Stimulated activated CD4-positive, alpha-beta T cell treated with anti-CD3 and anti-CD28 coated beads, Interleukin-1b, Interleukin-23, amount 100 ng/mL, for 48 hours (primary cell): ENCODE results near the gene ZDHHC11B.
"Not testable (repeated sequence)": the region's sequence is repeated elsewhere in the genome, so short reads cannot be mapped to it uniquely, and the experiment has no call there.

Experiments
- DNase-seq: peaks from one replicate; pipeline ENCODE4 v3.0.0-alpha.2; 2020

The ZDHHC11B gene, protein sequence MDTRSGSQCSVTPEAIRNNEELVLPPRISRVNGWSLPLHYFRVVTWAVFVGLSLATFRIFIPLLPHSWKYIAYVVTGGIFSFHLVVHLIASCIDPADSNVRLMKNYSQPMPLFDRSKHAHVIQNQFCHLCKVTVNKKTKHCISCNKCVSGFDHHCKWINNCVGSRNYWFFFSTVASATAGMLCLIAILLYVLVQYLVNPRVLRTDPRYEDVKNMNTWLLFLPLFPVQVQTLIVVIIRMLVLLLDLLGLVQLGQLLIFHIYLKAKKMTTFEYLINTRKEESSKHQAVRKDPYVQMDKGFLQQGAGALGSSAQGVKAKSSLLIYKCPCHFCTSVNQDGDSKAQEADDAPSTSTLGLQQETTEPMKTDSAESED

DNA sequence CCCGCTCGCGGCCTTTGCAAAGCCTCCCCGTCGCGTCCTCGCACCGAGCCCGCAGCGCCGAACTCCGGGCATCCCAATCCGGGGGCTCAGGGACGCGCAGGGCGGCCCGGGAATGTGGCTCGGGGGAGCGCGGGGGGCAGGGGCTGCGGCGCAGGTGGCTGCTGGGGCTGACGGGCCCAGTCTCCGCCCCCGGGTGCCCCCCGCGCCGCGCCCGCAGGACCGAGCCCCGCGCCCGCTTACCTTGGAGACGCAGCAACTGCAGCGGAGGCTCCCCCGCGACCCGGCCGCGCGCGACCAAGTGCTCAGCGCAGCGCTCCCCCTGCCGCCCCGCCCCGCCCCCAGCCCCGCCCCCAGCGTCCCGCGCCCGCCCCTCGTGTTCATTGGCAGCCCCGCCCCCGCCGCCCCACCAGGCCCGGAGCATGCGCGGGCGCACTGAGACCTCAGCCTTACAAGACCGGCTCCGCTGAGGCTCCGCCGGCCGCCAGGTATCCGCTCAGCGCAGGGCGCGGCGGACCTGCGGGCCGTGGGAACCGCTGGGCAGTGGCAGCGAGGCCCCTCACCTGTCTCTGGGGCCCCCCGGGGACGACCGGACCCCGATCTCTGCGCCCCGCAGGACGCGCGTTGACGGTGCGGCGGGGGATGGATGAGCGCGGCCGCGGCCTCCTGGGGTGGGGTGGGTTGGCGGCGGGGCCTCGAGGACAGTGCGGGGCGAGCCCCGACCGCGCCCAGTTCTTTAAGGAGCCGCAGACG is at the start of gene ZDHHC11B:
Gene ZDHHC11B, minus strand, starts transcription at position 302 of the 750 bp plus-strand sequence. CDS start 17,810 bp downstream, outside the sequence.
- DNase-seq = peak; percentile 91

DNA sequence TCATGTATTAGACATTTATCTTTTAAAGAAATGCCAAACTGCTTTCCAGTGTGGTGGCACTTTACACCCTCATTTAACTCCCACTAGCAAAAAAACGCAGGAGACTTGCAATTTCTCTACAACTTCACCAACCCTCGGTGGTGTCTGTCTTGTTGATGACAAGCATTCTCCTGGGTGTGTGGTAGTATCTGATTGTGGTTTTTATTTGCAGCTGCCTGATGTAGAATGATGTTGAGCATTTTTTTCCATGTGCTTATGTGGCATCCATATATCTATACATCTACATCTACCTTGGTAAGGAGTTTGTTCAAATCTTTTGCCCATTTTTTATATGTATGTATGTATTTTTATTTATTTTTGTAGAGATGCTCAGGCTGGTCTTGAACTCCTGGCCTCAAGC is 49.5 kb upstream of the ZDHHC11B start:
- not testable (repeated sequence) for DNase-seq

DNA sequence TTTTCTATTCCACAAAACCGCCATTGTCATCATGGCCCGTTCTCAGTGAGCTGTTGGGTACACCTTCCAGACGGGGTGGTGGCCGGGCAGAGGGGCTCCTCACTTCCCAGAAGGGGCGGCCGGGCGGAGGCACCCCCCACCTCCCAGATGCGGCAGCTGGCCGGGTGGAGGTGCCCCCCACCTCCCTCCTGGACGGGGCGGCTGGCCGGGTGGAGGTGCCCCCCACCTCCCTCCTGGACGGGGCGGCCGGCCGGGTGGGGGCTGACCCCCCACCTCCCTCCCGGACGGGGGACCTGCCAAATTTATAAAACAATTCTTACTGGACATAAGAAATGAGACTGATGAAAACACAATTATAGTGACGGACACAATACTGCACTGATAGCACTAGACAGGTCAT is 43.7 kb upstream of the ZDHHC11B start:
- DNase-seq = not testable (repeated sequence)

DNA sequence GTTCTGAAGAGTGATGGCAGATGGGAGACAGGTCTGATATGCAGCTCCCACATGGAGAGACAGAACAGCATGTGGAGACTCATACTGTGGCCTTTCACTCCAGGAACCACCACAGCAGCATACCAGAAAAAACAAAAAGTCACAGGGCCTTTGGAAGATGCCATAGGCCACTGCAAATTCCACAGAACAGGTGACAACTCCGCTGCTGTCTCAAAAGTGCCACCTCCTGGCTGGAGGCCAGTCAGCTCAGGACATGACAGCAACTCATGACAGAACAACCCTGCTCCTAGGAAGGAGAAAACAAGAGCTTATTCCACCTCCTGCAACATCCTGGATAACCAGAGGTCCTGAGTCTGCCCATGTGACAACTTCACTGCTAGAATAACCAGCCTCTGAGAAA is 41.0 kb upstream of the ZDHHC11B start:
- not testable (repeated sequence) for DNase-seq

DNA sequence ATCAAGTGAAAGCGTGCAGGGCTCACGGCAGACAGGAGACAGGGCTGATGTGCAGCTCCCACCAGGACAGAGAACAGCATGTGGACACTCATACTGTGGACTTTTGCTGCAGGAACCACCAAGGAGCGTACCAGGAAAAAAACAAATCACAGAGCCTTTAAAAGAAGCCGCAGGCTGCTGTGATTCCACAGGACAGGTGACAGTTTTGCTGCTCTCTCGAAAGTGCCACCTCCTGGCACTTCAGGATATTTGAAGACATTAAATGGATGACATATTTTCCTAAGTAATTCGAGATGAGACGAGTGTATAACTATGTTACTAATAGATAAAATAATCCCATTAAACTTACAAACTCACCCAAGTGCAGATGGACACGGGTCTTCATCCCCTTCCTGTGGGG is 37.0 kb upstream of the ZDHHC11B start:
- DNase-seq = no peak

DNA sequence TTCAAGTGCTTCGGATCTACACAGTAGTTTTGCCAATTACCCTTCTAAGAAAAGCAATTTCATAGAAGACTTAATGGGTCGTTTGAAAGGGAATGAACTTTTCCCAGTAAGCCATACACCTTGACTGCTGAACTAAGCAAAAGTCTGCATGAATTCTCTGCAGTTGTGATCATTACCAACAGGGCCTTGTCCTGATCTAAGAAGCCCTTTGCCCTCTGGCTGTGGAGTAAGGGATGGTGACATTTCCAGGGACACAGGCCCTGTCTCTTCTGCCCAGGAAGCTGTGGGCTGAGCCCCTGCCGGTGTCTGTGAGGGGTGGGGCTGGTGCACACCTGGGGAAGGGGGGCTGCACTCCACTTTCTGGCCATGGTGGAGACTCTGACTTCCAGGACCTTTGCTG is 35.7 kb upstream of the ZDHHC11B start:
- no peak for DNase-seq

DNA sequence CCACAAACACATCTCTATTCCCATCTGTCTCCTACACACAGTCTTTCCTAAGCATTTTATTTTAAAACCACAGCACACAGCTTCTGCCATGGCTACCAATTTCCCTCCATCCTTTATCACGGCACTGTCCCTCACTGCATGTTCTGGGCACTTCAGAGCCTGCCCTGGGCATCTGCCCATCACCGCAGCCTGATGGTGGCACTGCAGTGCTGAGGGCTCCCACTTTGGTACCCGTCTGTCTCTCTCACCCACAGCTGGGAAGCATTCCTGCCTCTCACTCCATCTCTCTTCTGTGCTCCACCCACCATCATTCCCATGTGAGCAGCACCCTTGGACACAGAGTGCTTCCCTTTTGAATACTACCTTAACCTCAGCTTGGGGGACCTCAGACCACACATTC is 34.5 kb upstream of the ZDHHC11B start:
- DNase-seq = no peak

DNA sequence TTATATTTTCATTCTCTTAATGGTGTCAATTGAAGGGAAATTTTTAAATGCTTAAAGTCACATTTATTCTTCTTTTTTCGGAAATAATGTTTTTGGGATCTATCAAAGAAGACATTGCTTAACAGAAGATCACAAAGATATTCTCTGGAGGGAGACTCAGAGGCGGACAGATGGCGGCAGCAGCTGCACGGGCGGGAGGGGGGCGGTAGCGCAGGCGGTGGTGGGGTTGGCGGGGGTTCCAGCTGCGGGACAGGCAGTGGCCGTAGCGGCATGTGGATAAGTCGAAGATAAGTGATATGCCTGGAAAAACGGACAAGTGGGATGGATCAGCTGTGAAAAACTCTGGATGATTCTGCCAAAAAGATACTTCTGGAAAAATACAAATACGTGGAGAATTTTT is 31.6 kb upstream of the ZDHHC11B start:
- DNase-seq = no peak

DNA sequence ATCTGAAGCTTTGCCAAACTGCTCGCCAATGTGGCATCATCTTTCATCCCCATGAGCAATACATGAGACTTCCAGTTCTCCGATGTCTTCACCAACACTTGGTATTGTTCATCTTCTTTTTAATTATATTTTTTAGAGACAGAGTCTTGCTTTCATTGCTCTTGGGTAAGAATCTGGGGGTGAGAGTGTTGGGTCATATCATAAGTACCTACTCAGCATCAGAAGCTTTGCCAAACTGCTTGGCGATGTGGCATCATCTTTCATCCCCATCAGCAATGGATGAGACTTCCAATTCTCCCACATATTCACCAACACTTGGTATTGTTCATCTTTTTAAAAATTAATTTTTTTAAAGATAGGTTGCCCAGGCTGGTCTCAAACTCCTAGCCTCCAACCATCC is 30.9 kb upstream of the ZDHHC11B start:
- no peak for DNase-seq

DNA sequence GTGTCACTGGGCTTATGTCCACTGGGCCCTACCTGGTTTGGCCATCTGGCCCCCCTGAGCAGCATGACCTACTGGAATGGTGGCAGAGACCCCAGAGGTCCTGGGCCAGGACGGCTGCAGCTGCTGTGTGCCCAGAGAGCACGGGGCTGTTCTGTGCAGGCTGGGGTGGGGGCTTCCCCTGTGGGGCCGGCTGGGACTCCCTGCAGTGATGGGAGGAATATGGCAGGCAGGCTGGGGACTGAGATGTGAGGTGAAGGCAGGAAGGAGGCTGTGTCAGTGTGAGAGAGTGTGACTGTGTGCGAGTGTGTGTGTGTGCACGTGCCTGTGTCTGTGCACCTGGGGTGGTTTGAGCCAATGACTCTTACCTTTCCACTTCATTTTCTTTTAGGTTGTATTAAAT is 29.0 kb upstream of the ZDHHC11B start:
- not testable (repeated sequence) for DNase-seq

DNA sequence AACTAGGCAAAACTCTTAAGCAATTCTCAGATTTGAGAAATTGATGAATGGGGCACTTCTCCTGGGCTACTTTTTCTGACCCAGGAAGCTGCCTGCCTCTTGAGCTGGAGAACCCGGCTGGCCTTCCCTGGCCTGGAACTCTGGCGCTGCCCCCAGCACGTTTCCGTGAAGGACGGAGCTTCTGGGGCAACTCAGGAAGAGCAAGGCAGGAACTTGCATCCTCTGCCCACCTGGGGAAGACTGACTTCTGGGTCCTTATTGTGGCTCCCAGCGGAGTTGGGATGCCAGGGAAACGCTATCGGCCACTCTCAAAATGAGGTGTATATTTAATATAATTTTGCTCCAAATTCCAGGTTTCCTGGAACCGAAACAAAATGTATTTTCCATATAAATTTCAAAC is 26.9 kb upstream of the ZDHHC11B start:
- DNase-seq = not testable (repeated sequence)

DNA sequence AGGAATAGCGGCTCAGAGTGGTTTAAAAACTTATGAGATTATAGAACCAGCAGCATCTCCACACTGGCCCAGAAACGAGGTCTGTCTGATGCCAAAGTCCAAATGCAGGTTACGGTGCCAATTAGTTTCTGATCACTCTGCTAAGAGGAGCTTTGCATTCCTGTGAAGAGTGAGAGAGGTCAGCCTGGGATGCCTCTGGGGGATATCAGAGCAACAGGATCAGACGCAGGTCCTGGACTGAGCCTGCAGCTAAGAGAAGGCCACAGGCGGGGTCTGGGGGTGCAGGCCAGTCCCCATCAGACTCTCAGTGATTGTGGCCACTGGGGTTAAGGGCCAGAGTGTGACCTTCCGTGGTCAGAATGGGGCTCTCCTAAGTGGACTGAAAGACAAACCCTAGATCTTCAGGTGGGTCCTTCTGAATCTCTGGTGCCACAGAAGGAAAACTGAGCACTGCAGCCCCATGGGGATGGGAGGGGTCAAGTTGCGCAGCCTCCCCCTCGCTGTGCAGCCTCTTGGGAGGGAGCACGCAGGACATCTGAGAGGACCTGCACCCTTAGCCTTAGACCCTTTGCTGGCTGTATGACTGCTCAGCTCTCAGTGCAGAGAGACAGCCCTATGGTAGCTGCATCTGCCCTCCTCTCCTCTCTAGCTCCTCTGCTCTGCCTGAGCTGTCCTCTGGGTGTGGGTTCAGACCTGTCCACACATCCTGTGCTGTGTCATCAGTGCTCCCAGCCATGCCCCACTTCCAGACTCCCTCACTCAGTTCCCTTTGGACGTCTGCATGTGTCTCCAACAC is 23.4 kb upstream of the ZDHHC11B start:
- not testable (repeated sequence) for DNase-seq

DNA sequence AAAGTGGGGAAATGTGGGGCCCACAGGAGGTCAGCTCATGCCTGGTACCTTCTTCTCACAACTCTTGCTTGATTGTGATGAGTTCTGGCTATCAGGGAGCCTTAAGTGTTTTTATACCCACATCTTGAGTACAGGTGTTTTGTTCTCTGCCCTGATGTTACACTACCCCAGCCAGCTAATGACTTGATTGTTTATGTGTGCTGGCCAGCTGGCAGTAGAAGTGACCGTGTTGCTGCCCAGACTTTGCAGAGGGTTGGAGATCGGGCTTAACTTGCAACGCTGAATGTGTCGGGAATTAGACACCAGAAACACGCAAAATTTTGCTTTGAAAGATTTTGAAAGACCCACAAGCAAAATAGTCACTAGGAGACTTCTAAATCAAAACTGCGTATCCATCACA is 16.9 kb upstream of the ZDHHC11B start:
- no peak for DNase-seq

DNA sequence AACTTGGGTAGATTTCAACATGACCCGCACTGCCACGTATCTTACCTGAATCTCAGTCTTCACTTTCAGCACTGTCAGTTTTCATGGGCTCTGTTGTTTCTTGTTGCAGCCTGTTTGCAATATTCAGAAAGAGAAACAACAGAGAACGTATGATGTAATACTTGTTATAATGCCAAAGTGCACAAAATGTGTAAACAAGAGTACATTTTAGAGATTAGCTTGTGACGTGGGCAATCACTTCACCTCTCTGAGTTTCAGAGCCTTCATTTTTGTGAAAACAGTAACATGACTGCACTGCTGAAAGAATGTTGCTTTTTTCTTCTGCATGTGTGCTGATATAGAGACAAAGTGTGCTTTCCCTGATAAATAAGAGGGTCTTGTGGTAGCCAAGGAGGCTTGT is 16.5 kb upstream of the ZDHHC11B start:
- DNase-seq = not testable (repeated sequence)

DNA sequence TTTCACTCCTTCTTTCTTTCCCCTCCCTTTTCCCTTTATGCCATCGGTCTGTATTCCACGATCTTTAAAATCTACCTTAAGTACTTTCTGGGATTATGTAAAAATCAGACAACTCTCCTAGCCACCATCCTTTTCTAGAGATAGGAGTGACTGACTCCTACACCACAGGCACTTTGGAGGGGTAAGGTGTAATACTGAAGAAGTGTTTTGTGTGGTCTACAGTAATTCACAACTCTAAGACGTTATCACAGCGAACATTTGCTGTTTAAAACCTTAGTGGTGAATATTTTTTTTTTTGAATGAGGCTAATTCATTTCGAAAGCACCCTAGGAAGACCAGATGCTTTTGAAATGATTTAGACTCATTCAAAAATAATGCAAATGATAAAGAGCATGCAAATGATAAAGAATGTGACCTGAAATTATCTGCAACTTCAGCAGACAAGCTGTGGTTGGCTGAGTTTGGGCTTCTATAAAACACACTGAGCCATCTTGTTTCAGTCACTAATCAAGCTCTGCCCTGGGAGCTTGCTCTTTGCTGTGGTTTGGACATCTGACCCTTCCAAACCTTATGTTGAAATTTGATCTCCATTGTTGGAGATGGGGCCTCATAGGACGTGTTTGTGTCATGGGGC is 14.1 kb upstream of the ZDHHC11B start:
- not testable (repeated sequence) for DNase-seq

DNA sequence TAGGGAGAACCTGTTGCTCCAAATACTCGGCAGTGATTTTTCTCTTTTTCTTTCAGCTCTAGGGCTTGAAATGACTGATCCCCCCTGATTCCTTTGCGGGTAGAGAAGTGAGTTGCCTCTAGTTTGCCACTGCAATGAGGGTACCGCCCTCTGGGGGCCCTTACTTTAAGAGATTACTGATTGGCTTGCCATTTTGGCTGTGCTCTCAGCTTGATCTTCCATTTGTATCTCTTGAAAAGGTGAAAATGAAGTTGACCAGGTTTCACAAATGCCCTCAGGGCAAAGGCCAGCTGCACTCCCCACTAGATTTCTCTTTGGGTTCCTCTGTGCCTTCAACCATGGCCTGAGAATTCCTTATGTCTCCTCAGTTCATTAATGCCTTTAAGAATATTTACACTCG is 13.5 kb upstream of the ZDHHC11B start:
- DNase-seq = not testable (repeated sequence)

DNA sequence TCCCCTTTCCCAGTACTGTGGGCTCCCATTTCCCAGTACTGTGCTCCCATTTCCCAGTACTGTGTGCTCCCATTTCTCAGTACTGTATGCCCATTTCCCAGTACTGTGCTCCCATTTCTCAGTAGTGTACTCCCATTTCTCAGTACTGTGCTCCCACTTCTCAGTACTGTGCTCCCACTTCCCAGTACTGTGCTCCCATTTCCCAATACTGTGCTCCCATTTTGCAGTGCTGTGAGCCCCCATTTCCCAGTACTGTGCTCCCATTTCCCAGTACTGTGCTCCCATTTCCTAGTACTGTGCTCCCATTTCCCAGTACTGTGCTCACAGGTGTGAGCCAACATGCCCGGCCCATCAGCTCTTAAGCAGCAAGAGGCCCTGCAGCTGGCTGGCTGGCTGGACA is 11.3 kb upstream of the ZDHHC11B start:
- DNase-seq = not testable (repeated sequence)

DNA sequence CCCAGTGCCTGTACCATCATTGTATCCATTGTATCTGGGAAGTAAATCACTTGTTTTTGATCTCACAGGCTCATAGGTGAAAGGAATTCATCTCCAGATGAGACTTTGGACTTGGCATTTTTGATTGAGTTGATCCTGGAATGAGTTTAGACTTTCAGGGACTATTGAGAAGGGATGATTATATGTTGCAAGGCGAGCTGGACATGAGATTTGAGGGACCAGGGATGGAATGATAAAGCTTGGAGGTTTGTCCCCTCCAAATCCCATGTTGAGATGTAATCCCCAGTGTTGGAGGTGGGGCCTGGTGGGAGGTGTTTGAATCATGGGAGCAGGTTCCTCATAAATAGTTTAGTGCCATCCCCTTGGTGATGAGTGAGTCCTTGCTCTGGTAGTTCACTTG is 10.4 kb upstream of the ZDHHC11B start:
- DNase-seq = not testable (repeated sequence)

DNA sequence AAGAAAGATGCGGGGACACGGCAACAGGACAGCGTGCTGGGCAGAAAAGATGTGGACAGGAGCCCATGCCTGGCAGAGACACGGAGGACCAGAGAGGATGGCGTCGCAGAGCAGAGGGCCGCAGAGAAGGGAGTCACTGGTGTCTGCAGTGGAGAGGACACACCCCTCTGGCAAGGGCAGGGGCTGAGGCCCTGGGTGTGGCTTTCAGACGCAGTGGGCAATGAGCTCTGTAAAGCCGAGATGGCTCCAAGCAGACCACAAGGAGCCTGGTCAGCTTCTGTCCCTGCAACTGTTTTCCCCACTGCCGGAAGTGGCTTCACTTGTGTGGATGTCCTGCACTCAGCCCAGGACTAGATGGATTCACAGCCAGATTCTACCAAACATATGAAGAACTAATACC is 4.2 kb upstream of the ZDHHC11B start:
- not testable (repeated sequence) for DNase-seq

DNA sequence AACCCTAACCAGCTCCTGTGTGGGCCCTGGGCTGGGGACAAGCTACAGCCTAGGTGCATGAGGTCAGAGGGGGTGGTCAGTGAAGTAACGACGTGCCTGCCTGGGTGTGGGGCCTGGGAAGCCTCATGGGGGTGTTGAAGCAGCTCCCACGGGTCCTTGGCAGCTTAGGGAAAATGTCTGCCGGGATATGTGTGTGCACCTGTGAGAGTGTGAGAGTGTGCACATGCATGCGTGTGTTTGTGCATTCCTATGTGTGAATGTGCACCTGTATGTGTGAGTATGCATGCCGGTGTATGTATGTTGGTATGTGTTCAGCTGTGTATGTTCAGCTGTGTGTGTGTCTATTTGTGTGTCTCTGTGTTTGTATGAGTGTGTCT is 3.3 kb upstream of the ZDHHC11B start:
- not testable (repeated sequence) for DNase-seq

DNA sequence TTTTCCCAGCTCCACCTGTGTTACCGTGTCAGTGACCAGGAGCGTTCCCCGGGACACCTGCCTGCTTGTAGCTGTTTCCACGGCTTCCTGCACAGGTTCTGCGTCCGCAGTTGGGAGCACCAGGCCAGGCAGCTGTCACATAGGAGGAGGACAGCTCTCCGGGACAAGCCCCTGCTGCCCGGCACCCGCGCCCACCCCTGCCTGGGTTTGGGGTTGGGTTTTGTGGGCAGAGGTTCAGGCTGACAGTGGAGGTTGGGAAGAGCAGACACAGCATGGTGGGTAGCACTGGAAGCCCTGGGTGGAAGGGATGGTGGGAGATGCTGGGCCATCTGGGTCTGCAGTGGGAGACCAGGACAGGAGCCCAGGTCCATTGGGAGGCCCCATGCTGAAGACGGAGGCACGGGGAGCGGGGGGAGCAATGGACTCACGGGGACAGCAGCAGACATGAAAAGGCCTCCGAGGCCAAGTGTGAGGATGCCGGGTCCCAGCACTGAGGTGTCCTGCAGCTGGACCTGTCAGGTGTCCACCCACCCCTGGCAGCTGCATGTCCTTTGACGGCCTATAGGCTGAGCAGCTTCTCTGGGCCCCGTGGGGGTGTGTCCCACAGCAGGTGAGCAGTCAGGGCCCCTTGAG is 2.8 kb upstream of the ZDHHC11B start:
- not testable (repeated sequence) for DNase-seq

DNA sequence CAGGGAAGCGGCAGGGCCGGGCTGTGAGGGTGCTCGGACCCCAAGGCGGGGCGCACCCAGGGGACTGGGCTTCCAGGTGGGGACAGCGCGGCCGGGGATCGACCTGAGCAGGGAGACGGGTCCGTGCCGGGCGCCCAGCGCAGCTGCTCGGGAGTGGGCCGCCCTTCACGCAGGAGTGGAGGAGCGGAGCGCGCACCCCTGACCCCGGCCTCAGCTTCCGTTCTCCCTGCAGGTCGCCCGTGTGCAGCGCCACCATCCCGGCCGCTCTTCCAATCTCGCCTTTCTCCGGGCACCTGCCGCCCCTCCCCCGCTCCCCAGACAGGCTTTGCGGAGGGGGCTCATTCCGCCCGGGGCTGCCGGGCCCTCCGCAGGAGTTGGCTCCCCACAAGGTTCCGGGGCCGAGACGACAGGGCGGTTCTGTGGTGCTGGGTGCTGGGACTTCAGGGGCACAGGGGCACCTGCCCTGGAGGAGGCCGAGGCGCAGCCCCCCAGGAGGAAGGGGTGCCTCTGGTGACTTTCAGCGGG is 714 bp upstream of the ZDHHC11B start:
- not testable (repeated sequence) for DNase-seq
